ENCODE data around the gene NFIX. TPM values are rescaled to one million over a fixed set of nuclear protein-coding genes. Genes with fewer than 3 reads are reported as not detected.
"Not testable (repeated sequence)": the region's sequence is repeated elsewhere in the genome, so short reads cannot be mapped to it uniquely, and the experiment has no call there.

The NFIX gene
- total RNA-seq (100 to 1,000 TPM; 123 to 168 (median 156) TPM), polyA plus RNA-seq (67.4 TPM)
- long read RNA-seq, donor 1, transcript NFIX-203 (10 exons, 3,143 nt) = major isoform, 5 of 39 reads
- long read RNA-seq, donor 1, partial matches to known transcripts = 10 of 39 reads
- long read RNA-seq, donor 1, other reads (novel, unspliced or antisense) = 24 of 39 reads
- long read RNA-seq, donor 2, partial matches to known transcripts = 2 of 12 reads
- long read RNA-seq, donor 2, other reads (novel, unspliced or antisense) = 10 of 12 reads
- long read RNA-seq, donor 3, partial matches to known transcripts = 1 of 6 reads
- long read RNA-seq, donor 3, other reads (novel, unspliced or antisense) = 3 of 6 reads
- long read RNA-seq, donor 4, partial matches to known transcripts = 1 of 9 reads
- long read RNA-seq, donor 4, other reads (novel, unspliced or antisense) = 8 of 9 reads

- H3K9me3 ChIP-seq (ENCODE audit: control insufficient read depth, low read length) = no peaks in the 10 kb centered on the region
- H3K27ac ChIP-seq (ENCODE audit: low read length) = peak within 1 kb of the TSS; percentile 22
- ATAC-seq (peak; percentile 35 to 42), DNase-seq (peak; percentile 81 to 91 (median 90))
- H3K4me1 ChIP-seq (ENCODE audit: control insufficient read depth, insufficient read depth, low read length) = peaks cover 3% of the 10 kb centered on the region
- 9% methylated on average over 84 of the region's 84 CpGs for WGBS
- intact Hi-C loops (cut with DNase I) = loop anchor here in 1 of 4 donors (10.0 kb wide), 1 partner anchor 70 kb away; no protein-coding TSS in a partner anchor
- peak within 1 kb of the TSS; percentile 95 for H3K4me3 ChIP-seq (ENCODE audit: low read length)
- H3K27me3 ChIP-seq (ENCODE audit: control insufficient read depth, insufficient read depth) = no peaks in the 10 kb centered on the region
These were observed at the start of gene NFIX for GRCh38 chr19:12994701-12995595. Gene NFIX (plus strand): TSS chr19:12995475. CDS start chr19:12995838, 363 bp downstream.

GRCh38 chr19:12945479-12946091, 49.7 kb upstream of the NFIX start, which contains the start of gene RAD23A:
Gene RAD23A (plus strand): TSS chr19:12945862. CDS start chr19:12945949, 87 bp downstream.
- intact Hi-C loops (cut with DNase I) = no loop called here
- ATAC-seq = peak; percentile 93

GRCh38 chr19:12946092-12946721, 49.1 kb upstream of the NFIX start:
- peak overlapping the region; percentile 65 for H3K27ac ChIP-seq (ENCODE audit: low read length)
- under 1% methylated on average over 40 of the region's 40 CpGs for WGBS
- DNase-seq (peak; percentile 75 to 90 (median 89)), ATAC-seq (peak; percentile 78 to 83)
- H3K27me3 ChIP-seq (ENCODE audit: control insufficient read depth, insufficient read depth) = no peaks in the 10 kb centered on the region
- peak overlapping the region; percentile 80 for H3K4me3 ChIP-seq (ENCODE audit: low read length)
- no peaks in the 10 kb centered on the region for H3K9me3 ChIP-seq (ENCODE audit: control insufficient read depth, low read length)
- H3K4me1 ChIP-seq (ENCODE audit: control insufficient read depth, insufficient read depth, low read length) = no peaks in the 10 kb centered on the region
- intact Hi-C loops (cut with DNase I) = no loop called here

More at GRCh38 chr19:12945479-12946091, 49.7 kb upstream of the NFIX start, which contains the start of gene RAD23A:
- Histone ChIP-seq H3K27me3 (ENCODE audit: control insufficient read depth, insufficient read depth) (no peaks in the 10 kb centered on the region), H3K4me3 (ENCODE audit: low read length) (peak within 1 kb of the TSS; percentile 80), H3K4me1 (ENCODE audit: control insufficient read depth, insufficient read depth, low read length) (peaks cover 1% of the 10 kb centered on the region), H3K27ac (ENCODE audit: low read length) (peak within 1 kb of the TSS; percentile 65), H3K9me3 (ENCODE audit: control insufficient read depth, low read length) (no peaks in the 10 kb centered on the region)
- DNase-seq = peak; percentile 99 to 100 (median 100)
- under 1% methylated on average over 62 of the region's 62 CpGs for WGBS

- no peaks in the 10 kb centered on the region for H3K4me1 ChIP-seq (ENCODE audit: control insufficient read depth, insufficient read depth, low read length)
- intact Hi-C loops (cut with DNase I) = no loop called here
- H3K27ac ChIP-seq (ENCODE audit: low read length) = no peak overlapping the region
- 66% methylated on average over 14 of the region's 14 CpGs for WGBS
- ATAC-seq (no peak), DNase-seq (peak in 1 of 3 donors; percentile 11)
- H3K4me3 ChIP-seq (ENCODE audit: low read length) = peak overlapping the region; percentile 80
- H3K27me3 ChIP-seq (ENCODE audit: control insufficient read depth, insufficient read depth) = no peaks in the 10 kb centered on the region
- H3K9me3 ChIP-seq (ENCODE audit: control insufficient read depth, low read length) = no peaks in the 10 kb centered on the region
These were observed 48.4 kb upstream of the NFIX start for GRCh38 chr19:12946731-12947496.

GRCh38 chr19:12947702-12948611, 47.3 kb upstream of the NFIX start:
- Histone ChIP-seq H3K9me3 (ENCODE audit: control insufficient read depth, low read length) (no peaks in the 10 kb centered on the region), H3K4me3 (ENCODE audit: low read length) (no peak overlapping the region), H3K27ac (ENCODE audit: low read length) (no peak overlapping the region), H3K27me3 (ENCODE audit: control insufficient read depth, insufficient read depth) (no peaks in the 10 kb centered on the region), H3K4me1 (ENCODE audit: control insufficient read depth, insufficient read depth, low read length) (peaks cover 4% of the 10 kb centered on the region)
- DNase-seq (peak in 2 of 3 donors; percentile 56 to 69), ATAC-seq (no peak)
- 84% methylated on average over 28 of the region's 28 CpGs for WGBS
- intact Hi-C loops (cut with DNase I) = no loop called here

- Histone ChIP-seq H3K27me3 (ENCODE audit: control insufficient read depth, insufficient read depth) (no peaks in the 10 kb centered on the region), H3K9me3 (ENCODE audit: control insufficient read depth, low read length) (no peaks in the 10 kb centered on the region), H3K4me1 (ENCODE audit: control insufficient read depth, insufficient read depth, low read length) (peaks cover 7% of the 10 kb centered on the region), H3K4me3 (ENCODE audit: low read length) (no peak overlapping the region), H3K27ac (ENCODE audit: low read length) (no peak overlapping the region)
- intact Hi-C loops (cut with DNase I) = no loop called here
- DNase-seq = peak in 1 of 3 donors; percentile 49
- ATAC-seq = no peak
- 91% methylated on average over 30 of the region's 30 CpGs for WGBS
These were observed 46.5 kb upstream of the NFIX start for GRCh38 chr19:12948612-12949362.

- Histone ChIP-seq H3K27ac (ENCODE audit: low read length) (no peak overlapping the region), H3K27me3 (ENCODE audit: control insufficient read depth, insufficient read depth) (no peaks in the 10 kb centered on the region), H3K4me1 (ENCODE audit: control insufficient read depth, insufficient read depth, low read length) (peaks cover 7% of the 10 kb centered on the region), H3K9me3 (ENCODE audit: control insufficient read depth, low read length) (no peaks in the 10 kb centered on the region), H3K4me3 (ENCODE audit: low read length) (no peak overlapping the region)
- intact Hi-C loops (cut with DNase I) = no loop called here
- 77% methylated on average over 16 of the region's 16 CpGs for WGBS
- peak in 1 of 3 donors; percentile 56 for DNase-seq
- no peak for ATAC-seq
These were observed 45.7 kb upstream of the NFIX start for GRCh38 chr19:12949363-12950283.

GRCh38 chr19:12952050-12952449, 43.2 kb upstream of the NFIX start:
- ATAC-seq; H3K27ac ChIP-seq (ENCODE audit: low read length); H3K4me1 ChIP-seq (ENCODE audit: control insufficient read depth, insufficient read depth, low read length); H3K27me3 ChIP-seq (ENCODE audit: control insufficient read depth, insufficient read depth); H3K4me3 ChIP-seq (ENCODE audit: low read length); H3K9me3 ChIP-seq (ENCODE audit: control insufficient read depth, low read length); intact Hi-C loops (cut with DNase I); DNase-seq: not testable (repeated sequence)
- WGBS = 91% methylated on average over 6 of the region's 6 CpGs

All from right cardiac atrium (tissue), 5 donors.